HG03097 (cell line): ENCODE data around the gene KCNG4.
"Not testable (repeated sequence)": the region's sequence is repeated elsewhere in the genome, so short reads cannot be mapped to it uniquely, and the experiment has no call there.

Source experiments
- ATAC-seq: cut with Tn5 transposase; IDR thresholded peaks from one replicate; pipeline ENCODE4 v1.9.1; 2021; ENCODE audit not compliant: unreplicated experiment, low FRiP score

KCNG4 gene

DNA sequence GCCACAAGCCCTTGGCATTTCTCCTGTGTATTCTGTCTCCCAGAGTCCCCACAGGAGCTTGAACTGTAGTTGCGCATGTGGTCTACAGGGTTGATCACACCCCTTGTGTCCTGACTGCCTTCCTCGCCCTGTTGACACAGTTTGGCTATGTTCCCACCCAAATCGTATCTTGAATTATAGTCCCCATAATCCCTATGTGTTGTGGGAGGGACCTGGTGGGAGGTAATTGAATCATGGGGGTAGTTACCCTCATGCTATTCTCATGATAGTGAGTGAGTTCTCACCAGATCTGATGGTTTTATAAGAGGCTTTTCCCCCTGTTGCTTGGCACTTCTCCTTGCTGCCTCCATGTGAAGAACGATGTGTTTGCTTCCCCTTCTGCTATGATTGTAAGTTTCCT is 27.7 kb downstream of the KCNG4 start:
- ATAC-seq, result no peak

DNA sequence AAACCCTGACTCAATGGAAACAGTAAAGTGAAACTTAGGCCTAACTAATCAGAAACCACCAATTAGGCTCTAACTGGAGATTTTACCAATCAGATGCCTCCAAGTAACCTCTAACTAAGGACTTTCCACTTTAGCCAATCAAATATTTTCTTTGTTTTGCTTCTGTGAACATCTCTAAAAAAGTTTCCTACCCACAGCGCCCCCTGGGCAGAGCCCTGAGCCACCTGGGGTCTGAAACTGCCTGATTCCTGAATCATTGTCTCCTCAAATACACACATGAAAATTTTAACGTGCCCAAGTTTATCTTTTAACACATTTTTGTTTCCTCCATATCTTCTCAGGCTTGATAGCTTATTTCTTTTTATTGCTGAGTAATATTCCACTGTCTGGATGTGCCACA is 29.8 kb downstream of the KCNG4 start:
- ATAC-seq, result no peak

DNA sequence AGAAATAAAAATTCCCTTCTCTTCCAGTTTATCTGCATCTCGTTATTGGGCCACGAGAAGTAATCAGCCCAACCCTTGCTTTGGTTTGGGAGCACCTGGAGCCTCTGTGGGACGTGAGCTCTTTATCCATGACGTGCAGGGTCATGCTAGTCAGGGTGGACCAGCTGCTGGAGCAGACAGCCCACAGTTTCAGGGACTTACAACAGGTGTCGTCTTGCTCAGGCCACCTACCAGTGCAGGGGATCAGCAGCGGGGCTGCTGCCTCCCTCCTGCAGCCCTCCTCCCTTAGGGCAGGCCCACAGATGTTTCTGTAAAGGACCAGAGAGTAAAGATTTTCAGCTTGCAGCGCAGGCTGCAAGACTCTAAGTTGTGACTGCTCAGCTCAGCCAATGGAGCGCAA is 31.9 kb downstream of the KCNG4 start:
- no peak for ATAC-seq

DNA sequence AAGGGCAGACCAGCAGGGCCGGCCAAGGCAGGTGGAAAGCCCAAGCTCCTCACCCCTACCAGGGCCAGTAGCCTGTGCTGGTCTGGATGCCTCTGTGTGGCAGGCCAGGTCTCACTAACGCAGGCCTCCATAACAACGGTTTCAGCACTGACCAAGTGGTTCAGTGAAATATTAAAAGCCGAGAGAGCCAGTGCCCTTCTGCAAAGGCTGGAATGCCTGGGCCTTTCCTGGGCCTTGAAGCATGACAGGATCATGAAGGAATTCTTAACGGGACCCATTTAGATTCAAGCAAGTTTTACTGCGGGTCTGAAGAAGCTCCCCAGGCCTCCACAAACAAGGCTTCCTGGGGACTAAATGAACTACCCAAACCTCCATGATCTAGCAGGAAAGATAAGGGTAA is 32.6 kb downstream of the KCNG4 start:
- ATAC-seq, result no peak

GRCh38 chr16:84205976-84206691 is 33.7 kb downstream of the KCNG4 start:
- no peak for ATAC-seq

GRCh38 chr16:84205123-84205522 is 34.7 kb downstream of the KCNG4 start:
- ATAC-seq, result not testable (repeated sequence)

DNA sequence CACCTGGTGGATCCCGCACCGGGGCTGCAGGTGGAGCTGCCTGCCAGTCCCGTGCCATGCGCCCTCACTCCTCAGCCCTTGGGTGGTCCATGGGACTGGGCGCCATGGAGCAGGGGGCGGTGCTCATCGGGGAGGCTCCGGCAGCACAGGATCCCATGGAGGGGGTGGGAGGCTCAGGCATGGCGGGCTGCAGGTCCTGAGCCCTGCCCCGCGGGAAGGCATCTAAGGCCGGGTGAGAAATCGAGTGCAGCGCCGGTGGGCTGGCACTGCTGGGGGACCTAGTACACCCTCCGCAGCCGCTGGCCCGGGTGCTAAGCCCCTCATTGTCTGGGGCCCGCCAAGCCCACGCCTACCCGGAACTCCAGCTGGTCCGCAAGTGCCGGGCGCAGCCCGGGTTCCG is 35.3 kb downstream of the KCNG4 start:
- ATAC-seq, result not testable (repeated sequence)

DNA sequence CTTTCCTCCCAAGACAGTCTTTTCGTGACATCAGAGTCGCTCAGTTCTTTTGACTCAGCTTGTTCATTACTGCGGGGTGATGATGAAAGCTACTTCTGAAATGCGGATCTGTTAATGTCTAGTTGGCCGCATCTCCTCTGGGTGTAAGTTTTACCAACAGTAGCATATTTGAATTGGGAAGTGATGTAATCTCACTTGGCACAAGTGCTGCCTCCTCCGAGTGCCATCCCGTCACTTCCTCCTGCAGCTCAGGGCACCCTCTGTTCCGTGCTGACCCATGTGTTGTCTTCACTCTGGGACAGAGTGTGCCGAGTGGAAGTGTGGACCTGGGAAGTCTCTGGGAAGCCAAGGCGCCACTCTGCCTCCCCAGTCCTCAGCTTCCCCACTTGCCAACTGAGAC is 40.0 kb downstream of the KCNG4 start:
- ATAC-seq, result no peak

DNA sequence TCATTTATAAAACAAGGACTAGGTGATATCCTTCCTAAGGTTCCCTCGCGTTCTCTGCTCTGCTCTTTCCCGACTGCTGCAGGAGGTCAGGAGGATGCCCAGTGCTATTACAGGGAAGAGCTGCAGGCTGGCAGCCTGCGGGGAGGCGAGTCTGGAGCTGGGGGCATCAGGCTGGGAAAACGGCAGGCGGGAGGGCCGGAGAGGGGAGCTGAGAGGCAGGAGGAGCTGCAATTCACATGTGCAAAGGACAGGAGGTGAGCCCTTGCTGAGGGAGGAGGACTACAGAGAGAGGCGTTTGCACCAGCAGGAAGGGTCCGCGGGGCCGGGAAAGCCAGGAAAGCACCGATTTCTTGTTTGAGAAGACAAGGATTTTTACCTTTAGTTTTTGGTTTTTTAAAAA is 40.7 kb downstream of the KCNG4 start:
- no peak for ATAC-seq

- ATAC-seq, result no peak
These were observed 41.4 kb downstream of the KCNG4 start for GRCh38 chr16:84198401-84198800.

GRCh38 chr16:84197466-84198128 is 42.2 kb downstream of the KCNG4 start:
- no peak for ATAC-seq

GRCh38 chr16:84196727-84197394 is 43.0 kb downstream of the KCNG4 start:
- ATAC-seq, result no peak

- no peak for ATAC-seq
These were observed 43.7 kb downstream of the KCNG4 start for GRCh38 chr16:84196101-84196500.

- no peak for ATAC-seq
These were observed 44.4 kb downstream of the KCNG4 start for GRCh38 chr16:84195201-84196093.

DNA sequence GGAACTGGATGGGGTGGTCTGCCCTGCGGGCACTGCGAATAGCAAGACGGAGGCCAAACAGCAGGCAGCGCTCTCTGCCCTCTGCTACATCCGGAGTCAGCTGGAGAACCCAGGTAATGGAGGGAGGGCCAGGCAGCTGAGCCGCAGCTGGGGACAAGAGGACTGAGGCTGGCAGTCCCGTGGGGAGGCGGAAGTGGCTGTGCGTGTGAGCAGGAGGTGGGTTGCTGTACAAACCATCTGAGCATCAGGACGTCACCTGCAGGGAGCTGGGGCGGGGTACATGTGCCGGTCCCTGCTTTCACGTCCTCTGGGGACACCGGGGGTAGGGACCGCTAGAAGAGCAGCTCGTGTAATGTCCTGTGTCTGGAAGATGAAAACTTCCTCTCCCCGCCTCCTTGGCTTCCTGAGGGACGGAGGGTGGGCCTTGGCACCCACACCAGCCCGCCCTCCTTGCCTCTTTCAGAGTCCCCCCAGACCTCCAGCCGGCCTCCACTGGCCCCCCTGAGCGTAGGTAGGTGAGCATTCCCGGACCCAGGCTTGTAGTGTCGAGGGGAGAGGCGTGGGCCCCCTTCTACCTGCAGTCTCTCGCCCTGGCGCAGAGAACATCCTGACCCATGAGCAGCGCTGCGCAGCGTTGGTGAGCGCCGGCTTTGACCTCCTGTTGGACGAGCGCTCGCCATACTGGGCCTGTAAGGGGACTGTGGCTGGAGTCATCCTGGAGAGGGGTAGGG is 45.2 kb downstream of the KCNG4 start:
- peak; percentile 55 for ATAC-seq

DNA sequence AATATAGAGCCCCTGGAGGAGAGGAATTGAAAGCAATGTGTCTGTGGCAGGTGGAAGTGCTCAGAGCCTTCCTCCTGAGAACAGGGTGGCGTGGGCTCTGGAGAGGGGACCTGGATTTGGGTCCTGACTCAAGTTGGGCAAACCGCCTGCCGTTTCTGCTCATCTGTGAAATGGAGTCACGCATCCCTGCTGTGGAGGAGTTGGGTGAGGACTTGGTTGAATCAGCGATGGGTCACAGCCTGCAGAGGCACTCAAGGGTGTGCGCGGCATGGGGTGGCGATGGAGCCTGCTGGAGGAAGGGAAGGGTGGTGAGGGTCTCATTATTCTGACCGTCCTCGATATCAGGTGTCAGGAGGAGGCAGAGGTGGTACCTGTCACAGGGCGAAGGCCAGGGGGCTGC is 45.8 kb downstream of the KCNG4 start:
- no peak for ATAC-seq

- ATAC-seq, result no peak
These were observed 46.3 kb downstream of the KCNG4 start for GRCh38 chr16:84193480-84193879.

DNA sequence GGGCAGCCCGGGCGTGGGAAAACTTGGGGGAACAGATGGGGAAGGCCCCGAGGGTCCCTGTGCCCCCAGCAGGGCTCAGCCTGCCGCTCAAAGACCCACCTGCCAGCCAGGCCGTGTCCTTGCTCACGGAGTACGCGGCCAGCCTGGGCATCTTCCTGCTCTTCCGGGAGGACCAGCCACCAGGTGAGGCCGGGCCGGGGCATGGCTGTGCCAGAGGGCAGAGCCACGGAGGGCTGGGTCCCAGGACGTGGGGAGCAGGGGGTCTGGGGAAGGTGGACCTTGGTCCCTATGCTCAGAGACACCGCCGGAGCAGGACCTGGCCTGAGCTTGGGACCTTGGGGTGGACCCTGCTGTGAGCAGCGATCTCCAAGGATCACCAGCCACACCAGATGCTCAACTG is 48.3 kb downstream of the KCNG4 start:
- no peak for ATAC-seq

DNA sequence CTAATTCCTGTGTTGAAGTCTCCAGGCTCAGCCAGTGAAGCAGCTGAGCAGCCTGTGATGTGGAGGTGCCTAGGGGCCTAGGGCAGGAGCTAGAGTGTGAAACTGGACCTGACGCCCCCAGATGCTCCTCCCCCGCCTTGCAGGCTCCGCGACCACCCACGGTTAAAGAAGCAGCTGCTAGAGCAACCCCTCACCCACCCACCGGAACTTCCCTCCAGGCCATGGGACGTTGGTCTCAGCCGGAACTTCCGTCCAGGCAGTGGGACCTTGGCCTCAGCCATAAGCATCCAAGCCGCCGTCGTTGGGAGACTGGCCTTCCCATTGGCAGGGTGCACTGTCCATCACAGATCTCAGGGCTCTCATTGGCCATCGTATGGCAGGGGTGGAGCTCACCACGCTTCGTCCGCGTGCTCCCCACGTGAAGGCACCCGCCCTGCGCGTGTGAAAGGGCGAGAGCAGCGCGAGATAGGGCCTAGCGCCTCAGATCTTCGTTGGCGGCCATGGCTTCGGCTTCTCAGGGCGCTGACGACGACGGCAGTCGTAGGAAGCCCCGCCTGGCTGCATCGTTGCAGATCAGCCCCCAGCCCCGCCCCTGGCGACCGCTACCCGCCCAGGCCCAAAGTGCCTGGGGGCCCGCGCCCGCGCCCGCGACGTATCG is 49.0 kb downstream of the KCNG4 start, which contains the start of gene ADAD2:
ADAD2 (plus strand) TSS at position 427 of the 658 bp plus-strand sequence; CDS start at position 501, 74 bp downstream.
- ATAC-seq, result no peak
